Ovary (tissue), 9 donors: ENCODE results near the gene PRKCE. TPM values are rescaled to one million over a fixed set of nuclear protein-coding genes. Genes with fewer than 3 reads are reported as not detected.

Experiments
- DNase-seq, 5 donors: peaks; one replicate each; pipeline ENCODE4 v3.0.0-alpha.2; 2019 to 2020
- H3K27ac ChIP-seq, 2 donors: fragments of 200-600 bp; one replicate each; pipeline versions ENCODE4 v1.5.1 to v1.8.0; 2019 to 2022
- H3K27me3 ChIP-seq: fragments of 200-600 bp; one replicate; pipeline ENCODE4 v1.8.0; 2022
- H3K36me3 ChIP-seq: fragments of 200-600 bp; sonication (generic); one replicate; pipeline ENCODE4 v1.5.1; 2019
- H3K4me1 ChIP-seq: one replicate; pipeline ENCODE4 v1.8.1; 2013; ENCODE audit warnings: mild to moderate bottlenecking, moderate library complexity; ENCODE audit not compliant: insufficient read depth
- H3K4me3 ChIP-seq: fragments of 200-600 bp; sonication (generic); one replicate; pipeline ENCODE4 v1.5.1; 2017
- H3K9me3 ChIP-seq, 2 donors: fragments of 200-600 bp in 1 of 2; sonication (generic) in 1 of 2; one replicate each; pipeline versions ENCODE4 v1.5.1 to v1.8.1; 2013 to 2019; ENCODE audit warnings: mild to moderate bottlenecking in 1 of 2, moderate library complexity in 1 of 2
- CTCF ChIP-seq, 3 donors: fragments of 450-650 bp in 2 of 3; fragments of 200-600 bp in 1 of 3; IDR thresholded peaks; one replicate each; pipeline versions ENCODE4 v1.5.1 to v1.8.0; 2016 to 2022; ENCODE audit warnings: antibody characterized with exemption in 3 of 3, mild to moderate bottlenecking in 1 of 3
- EP300 ChIP-seq: sonication (generic); formaldehyde crosslinking; IDR thresholded peaks from one replicate; pipeline ENCODE4 v1.6.1; 2017; ENCODE audit warnings: antibody characterized with exemption
- POLR2A ChIP-seq: fragments of 450-650 bp; IDR thresholded peaks from one replicate; pipeline ENCODE4 v1.6.1; 2017; ENCODE audit warnings: antibody characterized with exemption, mild to moderate bottlenecking, moderate library complexity
- WGBS, 3 donors: extraction: QIAGEN DNeasy Blood & Tissue Kit in 1 of 3; methylation state at CpG; one replicate each; pipeline versions ENCODE4 v1.1.5 to v1.1.7; 2013 to 2017; 5-methylcytosine and 5-hydroxymethylcytosine counted together
- intact Hi-C, 4 donors: fragments of 100-400 bp; cut with DNase I; formaldehyde crosslinking; loops; one replicate each; pipeline versions ENCODE4 v1.11.0 to v1.15.1; 2022 to 2023
- polyA plus RNA-seq, 2 donors: library from polyadenylated mRNA; stranded (reverse); fragments of 200-250 nt in 1 of 2; fragments of 350-450 nt in 1 of 2; fragmentation: Illumina TruSeq in 1 of 2; extraction: RNeasy Lipid Tissue Mini Kit (QIAGEN cat#74804) in 1 of 2; gene quantifications; one replicate each; pipeline ENCODE4 v1.2.3, GENCODE V29; 2013 to 2014
- total RNA-seq, 7 donors: library from RNA; depleted of rRNA in 2 of 7; stranded (reverse); fragments of >200 nt in 2 of 7; fragmentation: NEBNext Ultra II Directional in 3 of 7; extraction: Animal tissue kit (Norgen Biotek cat#: 25700) in 3 of 7; gene quantifications; one replicate each; pipeline versions ENCODE4 v1.1.0 to v1.2.4, GENCODE V29; 2016 to 2023
- donor health status: DM: no; HTN: no; CAD: no; lungs with moderate emphysema.
- donor health status: DM: no; HTN: no; CAD: no.
- donor health status: Bipolar disorder and iron deficiency.
- donor health status: DM: yes; HTN: yes; CAD: no.
- donor health status: DM: no; HTN: no; CAD: no.
- donor health status: DM: yes; HTN: yes; CAD: no.

PRKCE gene
- total and polyA plus RNA-seq, 9 donors, result 3.1 to 22.8 (median 12.8) TPM

- Histone ChIP-seq H3K36me3 (no peaks in the 10 kb centered on the region), H3K9me3 (no peaks in the 10 kb centered on the region), H3K27me3 (no peaks in the 10 kb centered on the region), H3K4me3 (no peak overlapping the region), H3K4me1 (no peaks in the 10 kb centered on the region), H3K27ac (no peak overlapping the region)
- no peak for TF ChIP-seq EP300
- TF ChIP-seq CTCF (IDR thresholded peaks at IDR 0.05), result no peak
- intact Hi-C loops, result no loop called here
- no peak for DNase-seq
- 91 to 97% (median 93%) methylated on average over 5 of the region's 5 CpGs for WGBS, 3 donors
Observed at GRCh38 chr2:46142546-46143428, 491.3 kb downstream of the PRKCE start.

GRCh38 chr2:46143429-46144132 is 492.1 kb downstream of the PRKCE start:
- intact Hi-C loops, result no loop called here
- H3K27me3 ChIP-seq, result no peaks in the 10 kb centered on the region
- no peaks in the 10 kb centered on the region for H3K36me3 ChIP-seq
- H3K9me3 ChIP-seq, result no peaks in the 10 kb centered on the region
- 89 to 95% (median 95%) methylated on average over 9 of the region's 9 CpGs for WGBS, 3 donors
- no peak overlapping the region for H3K27ac ChIP-seq
- DNase-seq, result no peak
- H3K4me3 ChIP-seq, result no peak overlapping the region
- no peaks in the 10 kb centered on the region for H3K4me1 ChIP-seq
- TF ChIP-seq EP300 (no peak), CTCF (IDR thresholded peaks at IDR 0.05) (no peak), POLR2A (no peak)

GRCh38 chr2:46144133-46144800 is 492.8 kb downstream of the PRKCE start:
- Histone ChIP-seq H3K9me3 (no peaks in the 10 kb centered on the region), H3K27me3 (no peaks in the 10 kb centered on the region), H3K4me1 (no peaks in the 10 kb centered on the region), H3K4me3 (no peak overlapping the region), H3K27ac (no peak overlapping the region), H3K36me3 (no peaks in the 10 kb centered on the region)
- no peak for DNase-seq
- WGBS, 3 donors, result 91 to 99% (median 95%) methylated on average over 6 of the region's 6 CpGs
- intact Hi-C loops, result no loop called here
- TF ChIP-seq POLR2A (no peak), CTCF (IDR thresholded peaks at IDR 0.05) (no peak), EP300 (no peak)

GRCh38 chr2:46145017-46145416 is 493.5 kb downstream of the PRKCE start:
- Histone ChIP-seq H3K27me3 (no peaks in the 10 kb centered on the region), H3K4me1 (no peaks in the 10 kb centered on the region), H3K4me3 (no peak overlapping the region), H3K9me3 (no peaks in the 10 kb centered on the region), H3K27ac (no peak overlapping the region), H3K36me3 (no peaks in the 10 kb centered on the region)
- no peak for TF ChIP-seq CTCF (IDR thresholded peaks at IDR 0.05)
- TF ChIP-seq EP300, result no peak
- no peak for TF ChIP-seq POLR2A
- 92 to 98% (median 94%) methylated on average over 5 of the region's 5 CpGs for WGBS, 3 donors
- intact Hi-C loops, result no loop called here
- no peak for DNase-seq
